ENCODE measurements around the gene RAD23A.

Gene RAD23A

GRCh38 chr19:12945479-12946091, at the start of gene RAD23A:
Gene RAD23A (plus strand): TSS chr19:12945862. CDS start chr19:12945949, 87 bp downstream.
- H3K4me1 ChIP-seq, result peaks cover 8% of the 10 kb centered on the region

GRCh38 chr19:12896460-12896859, 49.2 kb upstream of the RAD23A start:
- H3K4me1 ChIP-seq, result no peaks in the 10 kb centered on the region
- H3K79me2 ChIP-seq, result no peaks in the 10 kb centered on the region
- no peaks in the 10 kb centered on the region for H3K9me3 ChIP-seq (ENCODE audit: control insufficient read depth, low read length)
- H3K27me3 ChIP-seq (ENCODE audit: control insufficient read depth, insufficient read depth, low read length), result no peaks in the 10 kb centered on the region
- H3K27ac ChIP-seq, result no peak overlapping the region
- H3K9ac ChIP-seq, result no peak overlapping the region
- TF ChIP-seq CTCF (IDR thresholded peaks at IDR 0.05), result no peak
- H3K4me2 ChIP-seq (ENCODE audit: low read length), result no peak overlapping the region
- H3K4me3 ChIP-seq (ENCODE audit: low read depth, low read length), result no peak overlapping the region
- H2AFZ ChIP-seq, result no peak overlapping the region
- H3K36me3 ChIP-seq (ENCODE audit: control insufficient read depth, insufficient read depth, low read length), result no peaks in the 10 kb centered on the region

More at GRCh38 chr19:12945479-12946091, at the start of gene RAD23A:
- Histone ChIP-seq H3K9ac (peak within 1 kb of the TSS; percentile 62), H2AFZ (peak within 1 kb of the TSS; percentile 63), H3K9me3 (ENCODE audit: control insufficient read depth, low read length) (no peaks in the 10 kb centered on the region), H3K79me2 (peaks cover 24% of the 10 kb centered on the region), H3K36me3 (ENCODE audit: control insufficient read depth, insufficient read depth, low read length) (no peaks in the 10 kb centered on the region), H3K27me3 (ENCODE audit: control insufficient read depth, insufficient read depth, low read length) (no peaks in the 10 kb centered on the region), H3K4me2 (ENCODE audit: low read length) (peak within 1 kb of the TSS; percentile 94), H3K27ac (peak within 1 kb of the TSS; percentile 80), H3K4me3 (ENCODE audit: low read depth, low read length) (peak within 1 kb of the TSS; percentile 93)
- TF ChIP-seq CTCF (IDR thresholded peaks at IDR 0.05), result no peak

- no peak for TF ChIP-seq CTCF (IDR thresholded peaks at IDR 0.05)
- no peaks in the 10 kb centered on the region for H3K4me1 ChIP-seq
- no peaks in the 10 kb centered on the region for H3K9me3 ChIP-seq (ENCODE audit: control insufficient read depth, low read length)
- H3K27ac ChIP-seq, result no peak overlapping the region
- H3K4me2 ChIP-seq (ENCODE audit: low read length), result no peak overlapping the region
- no peak overlapping the region for H3K4me3 ChIP-seq (ENCODE audit: low read depth, low read length)
- no peaks in the 10 kb centered on the region for H3K36me3 ChIP-seq (ENCODE audit: control insufficient read depth, insufficient read depth, low read length)
- no peak overlapping the region for H2AFZ ChIP-seq
- H3K27me3 ChIP-seq (ENCODE audit: control insufficient read depth, insufficient read depth, low read length), result no peaks in the 10 kb centered on the region
- no peaks in the 10 kb centered on the region for H3K79me2 ChIP-seq
- no peak overlapping the region for H3K9ac ChIP-seq
Observed at GRCh38 chr19:12899891-12900518, 45.7 kb upstream of the RAD23A start.

- Histone ChIP-seq H3K4me2 (ENCODE audit: low read length) (no peak overlapping the region), H3K36me3 (ENCODE audit: control insufficient read depth, insufficient read depth, low read length) (no peaks in the 10 kb centered on the region), H2AFZ (no peak overlapping the region), H3K4me3 (ENCODE audit: low read depth, low read length) (no peak overlapping the region), H3K27me3 (ENCODE audit: control insufficient read depth, insufficient read depth, low read length) (no peaks in the 10 kb centered on the region), H3K9ac (no peak overlapping the region), H3K79me2 (no peaks in the 10 kb centered on the region), H3K4me1 (no peaks in the 10 kb centered on the region), H3K27ac (no peak overlapping the region), H3K9me3 (ENCODE audit: control insufficient read depth, low read length) (no peaks in the 10 kb centered on the region)
- TF ChIP-seq CTCF (IDR thresholded peaks at IDR 0.05), result no peak
Observed at GRCh38 chr19:12907166-12907565, 38.5 kb upstream of the RAD23A start.

- no peak overlapping the region for H3K9ac ChIP-seq
- H2AFZ ChIP-seq, result peak overlapping the region; percentile 81
- no peaks in the 10 kb centered on the region for H3K9me3 ChIP-seq (ENCODE audit: control insufficient read depth, low read length)
- H3K27ac ChIP-seq, result no peak overlapping the region
- H3K4me1 ChIP-seq, result peaks cover 10% of the 10 kb centered on the region
- no peak overlapping the region for H3K4me3 ChIP-seq (ENCODE audit: low read depth, low read length)
- H3K4me2 ChIP-seq (ENCODE audit: low read length), result no peak overlapping the region
- H3K36me3 ChIP-seq (ENCODE audit: control insufficient read depth, insufficient read depth, low read length), result no peaks in the 10 kb centered on the region
- H3K79me2 ChIP-seq, result no peaks in the 10 kb centered on the region
- TF ChIP-seq CTCF (IDR thresholded peaks at IDR 0.05), result no peak
- no peaks in the 10 kb centered on the region for H3K27me3 ChIP-seq (ENCODE audit: control insufficient read depth, insufficient read depth, low read length)
Observed at GRCh38 chr19:12912571-12912970, 33.1 kb upstream of the RAD23A start.
